HepG2 (cell line): ENCODE measurements around the gene C2orf92. TPM values are rescaled to one million over a fixed set of nuclear protein-coding genes. Genes with fewer than 3 reads are reported as not detected.

Experiments used
- MYNN ChIP-seq: sonication (generic); formaldehyde crosslinking; IDR thresholded peaks from 2 replicates; pipeline ENCODE4 v1.4.0; 2020; ENCODE audit warnings: mild to moderate bottlenecking, low read depth, missing genetic modification reagents
- PAXIP1 ChIP-seq: sonication (generic); formaldehyde crosslinking; conservative IDR thresholded peaks from 2 replicates; pipeline ENCODE4 v1.4.0; 2020; ENCODE audit warnings: mild to moderate bottlenecking, missing genetic modification reagents, moderate library complexity
- ZNF564 ChIP-seq: sonication (generic); formaldehyde crosslinking; IDR thresholded peaks from 2 replicates; pipeline ENCODE4 v1.8.1; 2023; ENCODE audit warnings: mild to moderate bottlenecking, missing genetic modification reagents
- polyA plus RNA-seq, 8 experiments: library from polyadenylated mRNA; depleted of rRNA in 3 of 8; stranded (reverse) in 7 of 8; unstranded in 1 of 8; fragments of >200 nt; fragmentation: Illumina TruSeq in 4 of 8; extraction: Trizol in 4 of 8; gene quantifications; 2 replicates each; pipeline versions ENCODE4 v1.2.1 to v1.2.3, GENCODE V29; 2011 to 2016; ENCODE audit warnings: low read depth in 4 of 8, missing spikeins in 1 of 8, mixed read lengths in 1 of 8; ENCODE audit not compliant: insufficient read depth in 1 of 8
- total RNA-seq, 5 experiments: library from RNA; depleted of rRNA; stranded (reverse); fragments of >200 nt; fragmentation: Illumina TruSeq; extraction: Trizol; gene quantifications; 2 replicates each; pipeline ENCODE4 v1.2.3, GENCODE V29; 2016; ENCODE audit warnings: low read depth in 1 of 5
- TF ChIP-seq, protein P1 (sequence below): sonication (generic); formaldehyde crosslinking; IDR thresholded peaks from 2 replicates; pipeline ENCODE4 v1.4.0; 2020; ENCODE audit warnings: mild to moderate bottlenecking, low read depth, missing genetic modification reagents
- TF ChIP-seq, protein P2 (sequence below): sonication (generic); formaldehyde crosslinking; IDR thresholded peaks from 2 replicates; pipeline ENCODE4 v1.5.0; 2020; ENCODE audit warnings: mild to moderate bottlenecking, missing genetic modification reagents, borderline replicate concordance

The C2orf92 gene
- total and polyA plus RNA-seq, 2 of the 13 experiments (the other 11 are each of a cell fraction or from before 2014, with no cell fraction given) = 4.9 to 5.0 TPM

- TF ChIP-seq PAXIP1 (CRISPR knock-in tag) (no peak), ZNF564 (no peak), MYNN (CRISPR knock-in tag) (no peak)
- TF ChIP-seq, protein P1, sequence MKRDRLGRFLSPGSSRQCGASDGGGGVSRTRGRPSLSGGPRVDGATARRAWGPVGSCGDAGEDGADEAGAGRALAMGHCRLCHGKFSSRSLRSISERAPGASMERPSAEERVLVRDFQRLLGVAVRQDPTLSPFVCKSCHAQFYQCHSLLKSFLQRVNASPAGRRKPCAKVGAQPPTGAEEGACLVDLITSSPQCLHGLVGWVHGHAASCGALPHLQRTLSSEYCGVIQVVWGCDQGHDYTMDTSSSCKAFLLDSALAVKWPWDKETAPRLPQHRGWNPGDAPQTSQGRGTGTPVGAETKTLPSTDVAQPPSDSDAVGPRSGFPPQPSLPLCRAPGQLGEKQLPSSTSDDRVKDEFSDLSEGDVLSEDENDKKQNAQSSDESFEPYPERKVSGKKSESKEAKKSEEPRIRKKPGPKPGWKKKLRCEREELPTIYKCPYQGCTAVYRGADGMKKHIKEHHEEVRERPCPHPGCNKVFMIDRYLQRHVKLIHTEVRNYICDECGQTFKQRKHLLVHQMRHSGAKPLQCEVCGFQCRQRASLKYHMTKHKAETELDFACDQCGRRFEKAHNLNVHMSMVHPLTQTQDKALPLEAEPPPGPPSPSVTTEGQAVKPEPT (CRISPR knock-in tag) = no peak
- TF ChIP-seq, protein P2, sequence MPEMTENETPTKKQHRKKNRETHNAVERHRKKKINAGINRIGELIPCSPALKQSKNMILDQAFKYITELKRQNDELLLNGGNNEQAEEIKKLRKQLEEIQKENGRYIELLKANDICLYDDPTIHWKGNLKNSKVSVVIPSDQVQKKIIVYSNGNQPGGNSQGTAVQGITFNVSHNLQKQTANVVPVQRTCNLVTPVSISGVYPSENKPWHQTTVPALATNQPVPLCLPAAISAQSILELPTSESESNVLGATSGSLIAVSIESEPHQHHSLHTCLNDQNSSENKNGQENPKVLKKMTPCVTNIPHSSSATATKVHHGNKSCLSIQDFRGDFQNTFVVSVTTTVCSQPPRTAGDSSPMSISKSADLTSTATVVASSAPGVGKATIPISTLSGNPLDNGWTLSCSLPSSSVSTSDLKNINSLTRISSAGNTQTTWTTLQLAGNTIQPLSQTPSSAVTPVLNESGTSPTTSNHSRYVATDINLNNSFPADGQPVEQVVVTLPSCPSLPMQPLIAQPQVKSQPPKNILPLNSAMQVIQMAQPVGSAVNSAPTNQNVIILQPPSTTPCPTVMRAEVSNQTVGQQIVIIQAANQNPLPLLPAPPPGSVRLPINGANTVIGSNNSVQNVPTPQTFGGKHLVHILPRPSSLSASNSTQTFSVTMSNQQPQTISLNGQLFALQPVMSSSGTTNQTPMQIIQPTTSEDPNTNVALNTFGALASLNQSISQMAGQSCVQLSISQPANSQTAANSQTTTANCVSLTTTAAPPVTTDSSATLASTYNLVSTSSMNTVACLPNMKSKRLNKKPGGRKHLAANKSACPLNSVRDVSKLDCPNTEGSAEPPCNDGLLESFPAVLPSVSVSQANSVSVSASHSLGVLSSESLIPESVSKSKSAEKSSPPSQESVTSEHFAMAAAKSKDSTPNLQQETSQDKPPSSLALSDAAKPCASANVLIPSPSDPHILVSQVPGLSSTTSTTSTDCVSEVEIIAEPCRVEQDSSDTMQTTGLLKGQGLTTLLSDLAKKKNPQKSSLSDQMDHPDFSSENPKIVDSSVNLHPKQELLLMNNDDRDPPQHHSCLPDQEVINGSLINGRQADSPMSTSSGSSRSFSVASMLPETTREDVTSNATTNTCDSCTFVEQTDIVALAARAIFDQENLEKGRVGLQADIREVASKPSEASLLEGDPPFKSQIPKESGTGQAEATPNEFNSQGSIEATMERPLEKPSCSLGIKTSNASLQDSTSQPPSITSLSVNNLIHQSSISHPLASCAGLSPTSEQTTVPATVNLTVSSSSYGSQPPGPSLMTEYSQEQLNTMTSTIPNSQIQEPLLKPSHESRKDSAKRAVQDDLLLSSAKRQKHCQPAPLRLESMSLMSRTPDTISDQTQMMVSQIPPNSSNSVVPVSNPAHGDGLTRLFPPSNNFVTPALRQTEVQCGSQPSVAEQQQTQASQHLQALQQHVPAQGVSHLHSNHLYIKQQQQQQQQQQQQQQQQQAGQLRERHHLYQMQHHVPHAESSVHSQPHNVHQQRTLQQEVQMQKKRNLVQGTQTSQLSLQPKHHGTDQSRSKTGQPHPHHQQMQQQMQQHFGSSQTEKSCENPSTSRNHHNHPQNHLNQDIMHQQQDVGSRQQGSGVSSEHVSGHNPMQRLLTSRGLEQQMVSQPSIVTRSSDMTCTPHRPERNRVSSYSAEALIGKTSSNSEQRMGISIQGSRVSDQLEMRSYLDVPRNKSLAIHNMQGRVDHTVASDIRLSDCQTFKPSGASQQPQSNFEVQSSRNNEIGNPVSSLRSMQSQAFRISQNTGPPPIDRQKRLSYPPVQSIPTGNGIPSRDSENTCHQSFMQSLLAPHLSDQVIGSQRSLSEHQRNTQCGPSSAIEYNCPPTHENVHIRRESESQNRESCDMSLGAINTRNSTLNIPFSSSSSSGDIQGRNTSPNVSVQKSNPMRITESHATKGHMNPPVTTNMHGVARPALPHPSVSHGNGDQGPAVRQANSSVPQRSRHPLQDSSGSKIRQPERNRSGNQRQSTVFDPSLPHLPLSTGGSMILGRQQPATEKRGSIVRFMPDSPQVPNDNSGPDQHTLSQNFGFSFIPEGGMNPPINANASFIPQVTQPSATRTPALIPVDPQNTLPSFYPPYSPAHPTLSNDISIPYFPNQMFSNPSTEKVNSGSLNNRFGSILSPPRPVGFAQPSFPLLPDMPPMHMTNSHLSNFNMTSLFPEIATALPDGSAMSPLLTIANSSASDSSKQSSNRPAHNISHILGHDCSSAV (CRISPR knock-in tag) = no peak
- TF ChIP-seq, all 625 proteins: peak for 0
Measured at GRCh38 chr2:97722227-97722626, 52.7 kb downstream of the C2orf92 start (continued).
